Esophagus squamous epithelium (tissue), 5 donors: ENCODE data around the gene ZC3H12A. TPM values are rescaled to one million over a fixed set of nuclear protein-coding genes. Genes with fewer than 3 reads are reported as not detected.
A peak's percentile ranks its signal among the peaks of the same experiment; 100 is the strongest.

ENCODE experiments used
- DNase-seq: peaks from one replicate; lab custom pipeline; 2025; lab: John Stamatoyannopoulos, UW
- H3K27ac ChIP-seq, 4 donors: fragments of 200-600 bp; sonication (generic); one replicate each; pipeline ENCODE4 v1.5.1; 2016 to 2019; ENCODE audit warnings: mild to moderate bottlenecking in 1 of 4
- H3K27me3 ChIP-seq, 4 donors: fragments of 200-600 bp; sonication (generic); 1 replicate in 3 of 4; 2 replicates in 1 of 4; pipeline versions ENCODE4 v1.5.1 to v1.6.0; 2017 to 2021; ENCODE audit warnings: antibody characterized with exemption in 1 of 4
- H3K36me3 ChIP-seq, 3 donors: fragments of 200-600 bp; sonication (generic); one replicate each; pipeline ENCODE4 v1.5.1; 2016 to 2019
- H3K4me1 ChIP-seq, 3 donors: fragments of 200-600 bp; sonication (generic); one replicate each; pipeline ENCODE4 v1.5.1; 2017 to 2019
- H3K4me3 ChIP-seq, 4 donors: fragments of 200-600 bp; sonication (generic); 1 replicate in 3 of 4; 2 replicates in 1 of 4; pipeline ENCODE4 v1.5.1; 2016 to 2019; ENCODE audit warnings: mild to moderate bottlenecking in 2 of 4, moderate library complexity in 1 of 4
- H3K9me3 ChIP-seq, 3 donors: fragments of 200-600 bp; sonication (generic); one replicate each; pipeline ENCODE4 v1.5.1; 2016 to 2019
- POLR2A ChIP-seq, 4 donors: fragments of 450-650 bp; IDR thresholded peaks; one replicate each; pipeline ENCODE4 v1.6.1; 2017; ENCODE audit warnings: antibody characterized with exemption in 4 of 4, mild to moderate bottlenecking in 4 of 4, moderate library complexity in 3 of 4
- WGBS, 2 donors: methylation state at CpG; one replicate each; pipeline ENCODE4 v1.1.5; 2018; 5-methylcytosine and 5-hydroxymethylcytosine counted together
- intact Hi-C: fragments of 100-400 bp; cut with DNase I; formaldehyde crosslinking; loops from one replicate; pipeline ENCODE4 v1.15.0; 2022
- total RNA-seq, 4 donors: library from RNA; depleted of rRNA; stranded (reverse); fragments of >200 nt; gene quantifications; one replicate each; pipeline ENCODE4 v1.1.0, GENCODE V29; 2016
- TF ChIP-seq, protein P1 (sequence below), 6 experiments: fragments of 450-650 bp in 4 of 6; fragments of 200-600 bp in 2 of 6; sonication (generic) in 2 of 6; IDR thresholded peaks; one replicate each; pipeline ENCODE4 v1.5.1; 2016 to 2019; ENCODE audit warnings: antibody characterized with exemption in 6 of 6, mild to moderate bottlenecking in 4 of 6, moderate library complexity in 4 of 6
- donor health status: DM: yes; HTN: yes; CAD: no.

The ZC3H12A gene
- total RNA-seq, 4 donors from 2014 or later, result 11.6 to 132 (median 49.0) TPM

DNA sequence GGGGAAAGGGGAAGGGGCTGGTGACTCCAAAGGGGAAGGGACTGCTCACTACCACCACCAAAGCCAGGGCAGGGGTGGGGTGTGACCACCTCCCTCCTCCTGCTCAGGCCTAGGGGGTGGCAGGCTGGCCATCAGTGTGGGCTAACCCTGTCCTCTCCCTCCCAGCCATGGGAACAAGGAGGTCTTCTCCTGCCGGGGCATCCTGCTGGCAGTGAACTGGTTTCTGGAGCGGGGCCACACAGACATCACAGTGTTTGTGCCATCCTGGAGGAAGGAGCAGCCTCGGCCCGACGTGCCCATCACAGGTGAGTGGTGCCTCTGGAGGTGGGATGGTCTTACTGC is 5.7 kb downstream of the ZC3H12A start:
- DNase-seq, result no peak
- H3K4me3 ChIP-seq, result peak overlapping the region in 3 of 4 donors; percentile 40 to 83 (median 81)
- H3K27ac ChIP-seq, result peak overlapping the region; percentile 96 to 99 (median 97)
- no peaks in the 10 kb centered on the region for H3K9me3 ChIP-seq
- 16 to 27% methylated on average over 3 to 5 of the region's 5 CpGs for WGBS, 2 donors
- H3K36me3 ChIP-seq, result peaks cover 36 to 66% (median 39%) of the 10 kb centered on the region in 3 donors
- TF ChIP-seq, protein P1, sequence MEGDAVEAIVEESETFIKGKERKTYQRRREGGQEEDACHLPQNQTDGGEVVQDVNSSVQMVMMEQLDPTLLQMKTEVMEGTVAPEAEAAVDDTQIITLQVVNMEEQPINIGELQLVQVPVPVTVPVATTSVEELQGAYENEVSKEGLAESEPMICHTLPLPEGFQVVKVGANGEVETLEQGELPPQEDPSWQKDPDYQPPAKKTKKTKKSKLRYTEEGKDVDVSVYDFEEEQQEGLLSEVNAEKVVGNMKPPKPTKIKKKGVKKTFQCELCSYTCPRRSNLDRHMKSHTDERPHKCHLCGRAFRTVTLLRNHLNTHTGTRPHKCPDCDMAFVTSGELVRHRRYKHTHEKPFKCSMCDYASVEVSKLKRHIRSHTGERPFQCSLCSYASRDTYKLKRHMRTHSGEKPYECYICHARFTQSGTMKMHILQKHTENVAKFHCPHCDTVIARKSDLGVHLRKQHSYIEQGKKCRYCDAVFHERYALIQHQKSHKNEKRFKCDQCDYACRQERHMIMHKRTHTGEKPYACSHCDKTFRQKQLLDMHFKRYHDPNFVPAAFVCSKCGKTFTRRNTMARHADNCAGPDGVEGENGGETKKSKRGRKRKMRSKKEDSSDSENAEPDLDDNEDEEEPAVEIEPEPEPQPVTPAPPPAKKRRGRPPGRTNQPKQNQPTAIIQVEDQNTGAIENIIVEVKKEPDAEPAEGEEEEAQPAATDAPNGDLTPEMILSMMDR (IDR thresholded peaks at IDR 0.05), result no peak
- no peak for TF ChIP-seq POLR2A (IDR thresholded peaks at IDR 0.05)
- H3K4me1 ChIP-seq, result peaks cover 58 to 97% (median 80%) of the 10 kb centered on the region in 3 donors
- intact Hi-C loops, result no loop called here
- H3K27me3 ChIP-seq, result no peaks in the 10 kb centered on the region

DNA sequence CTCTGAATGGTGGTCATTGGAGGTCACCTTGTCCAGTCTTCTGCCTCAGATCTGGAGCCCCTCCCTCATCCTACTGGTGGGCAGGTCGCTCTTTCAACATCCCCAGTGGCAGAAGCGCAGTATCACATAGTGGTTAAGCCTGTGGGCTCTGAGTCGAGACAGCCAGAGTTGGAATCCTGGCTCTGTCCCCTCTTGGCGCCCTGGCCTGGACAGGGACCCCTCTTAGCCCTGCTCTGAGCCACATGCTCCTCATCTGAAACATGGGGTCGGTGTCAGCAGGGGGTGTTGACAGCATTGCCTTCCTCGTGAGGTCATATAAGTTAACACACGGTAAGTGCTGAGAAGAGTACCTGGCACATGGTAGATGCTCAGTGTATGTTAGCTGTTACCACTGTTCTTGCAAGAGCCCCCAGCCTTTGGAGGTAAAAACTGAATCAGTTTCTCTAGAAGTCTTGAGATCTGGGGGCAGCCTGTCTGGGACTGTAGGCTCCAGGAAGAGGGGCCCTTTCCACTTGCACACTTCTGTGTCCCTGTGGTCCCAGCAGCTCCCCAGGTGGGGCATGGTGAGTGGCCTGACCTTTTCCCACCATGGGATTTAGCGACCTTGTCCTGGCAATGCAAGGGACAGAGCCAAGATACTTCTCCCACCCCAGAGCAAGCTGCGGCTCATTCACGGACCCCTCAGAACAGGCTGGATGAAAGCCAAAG is 6.4 kb downstream of the ZC3H12A start:
- Histone ChIP-seq H3K4me1 (peaks cover 63 to 97% (median 82%) of the 10 kb centered on the region in 3 donors), H3K4me3 (peak overlapping the region in 1 of 4 donors; percentile 81), H3K27ac (peak overlapping the region; percentile 96 to 99 (median 97)), H3K36me3 (peaks cover 36 to 67% (median 39%) of the 10 kb centered on the region in 3 donors), H3K9me3 (no peaks in the 10 kb centered on the region), H3K27me3 (no peaks in the 10 kb centered on the region)
- 52 to 73% methylated on average over 3 to 6 of the region's 10 CpGs for WGBS, 2 donors
- intact Hi-C loops, result no loop called here
- DNase-seq, result no peak
- TF ChIP-seq, protein P1 (IDR thresholded peaks at IDR 0.05), result peak in 1 of 6 experiments; percentile 11
- TF ChIP-seq POLR2A (IDR thresholded peaks at IDR 0.05), result no peak

DNA sequence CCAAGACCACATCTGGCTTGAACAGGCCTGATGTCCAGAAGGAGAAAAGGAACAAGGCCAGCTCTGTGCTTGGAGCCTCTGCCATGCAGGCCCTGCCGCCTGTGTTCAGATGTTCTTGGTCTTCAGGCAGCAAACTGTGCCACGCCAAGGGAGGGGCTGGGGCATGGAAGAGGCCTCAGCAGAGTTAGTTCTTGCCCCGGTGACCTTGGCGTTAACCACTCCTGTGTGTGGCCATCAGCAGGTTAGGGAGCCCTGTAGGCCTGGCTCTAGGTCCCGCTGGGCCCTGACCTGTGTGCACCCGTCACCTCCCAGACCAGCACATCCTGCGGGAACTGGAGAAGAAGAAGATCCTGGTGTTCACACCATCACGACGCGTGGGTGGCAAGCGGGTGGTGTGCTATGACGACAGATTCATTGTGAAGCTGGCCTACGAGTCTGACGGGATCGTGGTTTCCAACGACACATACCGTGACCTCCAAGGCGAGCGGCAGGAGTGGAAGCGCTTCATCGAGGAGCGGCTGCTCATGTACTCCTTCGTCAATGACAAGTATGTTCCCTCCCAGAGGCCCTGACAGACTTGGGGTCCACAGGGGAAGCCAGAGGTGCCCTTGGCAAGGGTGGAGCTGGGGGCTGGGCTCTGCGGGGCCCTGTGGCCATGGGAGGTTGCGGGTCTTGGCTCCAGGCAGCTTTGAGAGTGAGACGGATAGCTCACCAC is 7.1 kb downstream of the ZC3H12A start:
- no peak for TF ChIP-seq POLR2A (IDR thresholded peaks at IDR 0.05)
- TF ChIP-seq, protein P1 (IDR thresholded peaks at IDR 0.05), result no peak
- intact Hi-C loops, result no loop called here
- Histone ChIP-seq H3K27me3 (no peaks in the 10 kb centered on the region), H3K36me3 (peaks cover 36 to 67% (median 39%) of the 10 kb centered on the region in 3 donors), H3K4me1 (peaks cover 60 to 97% (median 84%) of the 10 kb centered on the region in 3 donors), H3K9me3 (no peaks in the 10 kb centered on the region), H3K4me3 (no peak overlapping the region), H3K27ac (peak overlapping the region; percentile 96 to 99 (median 97))
- 55 to 93% methylated on average over 6 to 17 of the region's 26 CpGs for whole genome bisulfite sequencing, 2 donors
- no peak for DNase-seq

DNA sequence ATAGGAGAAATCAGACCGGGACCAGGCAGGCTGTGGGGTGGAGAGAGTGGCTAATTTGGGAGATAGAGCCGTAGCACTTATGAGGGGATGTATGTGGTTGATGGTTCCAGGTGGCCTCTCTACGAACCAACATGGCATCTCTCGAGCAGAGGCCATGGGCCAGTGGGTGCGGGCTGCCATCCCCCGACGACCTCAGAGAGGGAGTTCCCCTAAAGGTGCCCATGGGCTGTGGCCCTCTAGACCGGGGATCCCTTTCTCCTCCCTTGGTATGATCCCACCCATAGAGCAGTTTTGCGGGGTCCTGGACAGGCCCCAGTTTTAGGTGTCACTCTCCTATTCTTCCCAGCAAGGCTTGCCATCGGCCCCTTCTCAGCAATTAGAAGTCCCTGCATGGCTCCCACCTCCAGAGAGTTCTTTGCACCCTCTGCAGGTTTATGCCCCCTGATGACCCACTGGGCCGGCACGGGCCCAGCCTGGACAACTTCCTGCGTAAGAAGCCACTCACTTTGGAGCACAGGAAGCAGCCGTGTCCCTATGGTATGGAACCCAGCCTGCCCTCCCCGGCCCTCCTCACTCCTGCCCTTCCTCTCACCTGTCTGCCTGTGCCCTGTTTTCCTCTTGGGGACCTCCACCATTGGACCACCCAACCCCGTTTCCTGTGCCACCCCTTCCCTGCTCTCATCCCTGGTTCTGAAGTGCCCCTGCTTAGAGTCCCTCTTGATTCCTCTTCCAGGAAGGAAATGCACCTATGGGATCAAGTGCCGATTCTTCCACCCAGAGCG is 7.8 kb downstream of the ZC3H12A start:
- DNase-seq, result no peak

More for the DNA sequence above, 7.8 kb downstream of the ZC3H12A start:
- Histone ChIP-seq H3K27me3 (no peaks in the 10 kb centered on the region), H3K36me3 (peaks cover 36 to 66% (median 39%) of the 10 kb centered on the region in 3 donors), H3K4me3 (no peak overlapping the region), H3K4me1 (peaks cover 61 to 97% (median 82%) of the 10 kb centered on the region in 3 donors), H3K9me3 (no peaks in the 10 kb centered on the region), H3K27ac (peak overlapping the region; percentile 96 to 99 (median 97))
- TF ChIP-seq POLR2A (IDR thresholded peaks at IDR 0.05), result no peak
- TF ChIP-seq, protein P1 (IDR thresholded peaks at IDR 0.05), result no peak
- intact Hi-C loops, result no loop called here
- WGBS, 2 donors, result 83 to 86% methylated on average over 15 to 18 of the region's 18 CpGs
